ENCODE measurements around the gene GNB1L. TPM values are rescaled to one million over a fixed set of nuclear protein-coding genes. Genes with fewer than 3 reads are reported as not detected.
"Not testable (repeated sequence)": the region's sequence is repeated elsewhere in the genome, so short reads cannot be mapped to it uniquely, and the experiment has no call there.

GNB1L gene
- total RNA-seq, 1 experiment from 2014 or later: 15.8 TPM

DNA sequence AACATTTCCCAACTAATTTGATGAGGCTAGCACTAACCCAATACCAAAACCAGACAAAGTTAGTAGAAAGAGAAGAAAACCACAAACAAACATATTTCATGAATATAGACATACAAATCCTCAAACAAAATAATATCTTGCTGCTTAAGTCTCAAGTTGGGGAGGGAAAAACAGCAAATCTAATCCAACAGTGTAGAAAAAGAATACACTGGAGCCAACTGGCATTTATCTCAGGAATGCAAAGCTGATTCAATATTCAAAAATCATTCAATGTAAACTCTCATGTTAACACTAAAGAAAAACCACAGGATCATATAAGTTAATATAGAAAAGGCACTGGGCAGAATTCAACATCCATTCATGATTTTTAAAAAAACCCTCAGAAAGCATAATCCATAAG is 18.2 kb downstream of the GNB1L start:
- Histone ChIP-seq H3K9me3 (no peaks in the 10 kb centered on the region; the same call in 1 of the 2 replicates), H3K4me3 (ENCODE audit: low read depth, low read length) (no peak overlapping the region), H3K4me1 (peaks cover 16% of the 10 kb centered on the region), H3K36me3 (ENCODE audit: control insufficient read depth, insufficient read depth, low read length) (no peaks in the 10 kb centered on the region), H3K27me3 (replicated peaks; ENCODE audit: control insufficient read depth, insufficient read depth, low read length) (no peaks in the 10 kb centered on the region)
- no peaks in the 10 kb centered on the region for H3K9me3 Mint-ChIP-seq (ENCODE audit: unreplicated experiment)
- peaks cover 11% of the 10 kb centered on the region for H3K4me1 Mint-ChIP-seq (ENCODE audit: low read depth, unreplicated experiment)
- H3K27ac Mint-ChIP-seq (ENCODE audit: unreplicated experiment): no peak overlapping the region
- ChIA-PET CTCF (no interaction called here), POLR2A (no interaction called here)
- H3K27me3 Mint-ChIP-seq (ENCODE audit: insufficient read depth, unreplicated experiment): no peaks in the 10 kb centered on the region
- TF ChIP-seq, protein P1, sequence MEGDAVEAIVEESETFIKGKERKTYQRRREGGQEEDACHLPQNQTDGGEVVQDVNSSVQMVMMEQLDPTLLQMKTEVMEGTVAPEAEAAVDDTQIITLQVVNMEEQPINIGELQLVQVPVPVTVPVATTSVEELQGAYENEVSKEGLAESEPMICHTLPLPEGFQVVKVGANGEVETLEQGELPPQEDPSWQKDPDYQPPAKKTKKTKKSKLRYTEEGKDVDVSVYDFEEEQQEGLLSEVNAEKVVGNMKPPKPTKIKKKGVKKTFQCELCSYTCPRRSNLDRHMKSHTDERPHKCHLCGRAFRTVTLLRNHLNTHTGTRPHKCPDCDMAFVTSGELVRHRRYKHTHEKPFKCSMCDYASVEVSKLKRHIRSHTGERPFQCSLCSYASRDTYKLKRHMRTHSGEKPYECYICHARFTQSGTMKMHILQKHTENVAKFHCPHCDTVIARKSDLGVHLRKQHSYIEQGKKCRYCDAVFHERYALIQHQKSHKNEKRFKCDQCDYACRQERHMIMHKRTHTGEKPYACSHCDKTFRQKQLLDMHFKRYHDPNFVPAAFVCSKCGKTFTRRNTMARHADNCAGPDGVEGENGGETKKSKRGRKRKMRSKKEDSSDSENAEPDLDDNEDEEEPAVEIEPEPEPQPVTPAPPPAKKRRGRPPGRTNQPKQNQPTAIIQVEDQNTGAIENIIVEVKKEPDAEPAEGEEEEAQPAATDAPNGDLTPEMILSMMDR (IDR thresholded peaks at IDR 0.05; ENCODE audit: insufficient read depth in 1 of 2, low read depth in 1 of 2, low read length in 1 of 2, severe bottlenecking in 1 of 2, unreplicated experiment in 1 of 2): no peak
- no peaks in the 10 kb centered on the region for H3K36me3 Mint-ChIP-seq (ENCODE audit: insufficient read depth, unreplicated experiment)
- no TSS peak for BruUV-seq (replicated peaks)
- intact Hi-C loops (cut with micrococcal nuclease; ENCODE audit: unreplicated experiment): no loop called here
- no peak overlapping the region for H3K4me3 Mint-ChIP-seq (ENCODE audit: unreplicated experiment)
- no peak for DNase-seq

DNA sequence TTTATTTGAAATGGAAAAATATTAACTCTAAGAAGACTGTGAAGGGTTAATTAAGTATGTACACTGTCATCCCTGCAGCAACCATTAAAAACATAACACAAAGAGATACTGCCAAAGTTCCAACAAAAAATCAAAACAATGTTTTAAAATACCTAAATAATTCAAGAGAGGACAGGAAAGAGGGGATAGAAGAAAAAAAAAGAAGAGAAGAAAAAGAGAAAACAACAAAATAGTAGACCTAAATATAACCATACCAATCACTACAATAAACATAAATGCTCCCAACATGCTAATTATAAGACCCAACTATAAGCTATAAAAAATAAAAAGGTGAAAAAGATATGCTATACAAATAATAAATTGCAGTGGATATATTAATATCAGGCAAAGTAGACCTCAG is 20.1 kb downstream of the GNB1L start:
- intact Hi-C loops (cut with micrococcal nuclease; ENCODE audit: unreplicated experiment): no loop called here
- H3K27me3 ChIP-seq (replicated peaks; ENCODE audit: control insufficient read depth, insufficient read depth, low read length): no peaks in the 10 kb centered on the region
- POLR2A ChIA-PET: no interaction called here
- H3K27ac Mint-ChIP-seq (ENCODE audit: unreplicated experiment): no peak overlapping the region
- H3K4me3 ChIP-seq (ENCODE audit: low read depth, low read length): no peak overlapping the region
- no peak for DNase-seq
- no peaks in the 10 kb centered on the region for H3K36me3 Mint-ChIP-seq (ENCODE audit: insufficient read depth, unreplicated experiment)
- no peaks in the 10 kb centered on the region for H3K4me1 ChIP-seq
- CTCF ChIA-PET: no interaction called here
- no peaks in the 10 kb centered on the region for H3K36me3 ChIP-seq (ENCODE audit: control insufficient read depth, insufficient read depth, low read length)
- BruUV-seq (replicated peaks): no TSS peak
- TF ChIP-seq, protein P1 (IDR thresholded peaks at IDR 0.05; ENCODE audit: insufficient read depth in 1 of 2, low read depth in 1 of 2, low read length in 1 of 2, severe bottlenecking in 1 of 2, unreplicated experiment in 1 of 2): no peak
- no peaks in the 10 kb centered on the region; the same call in 1 of the 2 replicates for H3K9me3 ChIP-seq
- no peaks in the 10 kb centered on the region for H3K27me3 Mint-ChIP-seq (ENCODE audit: insufficient read depth, unreplicated experiment)
- H3K4me1 Mint-ChIP-seq (ENCODE audit: low read depth, unreplicated experiment): no peaks in the 10 kb centered on the region
- no peak overlapping the region for H3K4me3 Mint-ChIP-seq (ENCODE audit: unreplicated experiment)
- no peaks in the 10 kb centered on the region for H3K9me3 Mint-ChIP-seq (ENCODE audit: unreplicated experiment)

DNA sequence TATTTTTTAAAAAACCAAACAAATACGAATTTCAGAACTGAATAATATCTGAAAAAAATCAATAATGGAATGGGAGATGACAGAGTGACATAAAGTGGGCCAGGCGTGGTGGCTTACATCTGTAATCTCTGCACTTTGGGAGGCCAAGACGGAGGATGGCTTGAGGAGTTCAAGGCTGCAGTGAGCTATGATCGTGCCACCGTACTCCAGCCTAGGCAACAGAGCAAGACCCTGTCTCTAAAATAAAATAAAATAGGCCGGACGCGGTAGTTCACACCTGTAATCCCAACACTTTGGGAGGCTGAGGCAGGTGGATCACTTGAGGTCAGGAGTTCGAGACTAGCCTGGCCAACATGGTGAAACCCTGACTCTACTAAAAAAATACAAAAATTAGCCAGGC is 21.3 kb downstream of the GNB1L start:
- H3K27me3 ChIP-seq (replicated peaks; ENCODE audit: control insufficient read depth, insufficient read depth, low read length); BruUV-seq (replicated peaks); intact Hi-C loops (cut with micrococcal nuclease; ENCODE audit: unreplicated experiment); H3K36me3 ChIP-seq (ENCODE audit: control insufficient read depth, insufficient read depth, low read length); H3K4me3 ChIP-seq (ENCODE audit: low read depth, low read length); CTCF ChIA-PET; DNase-seq; H3K4me1 ChIP-seq; H3K27me3 Mint-ChIP-seq (ENCODE audit: insufficient read depth, unreplicated experiment); H3K9me3 ChIP-seq; H3K4me3 Mint-ChIP-seq (ENCODE audit: unreplicated experiment); H3K27ac Mint-ChIP-seq (ENCODE audit: unreplicated experiment); H3K36me3 Mint-ChIP-seq (ENCODE audit: insufficient read depth, unreplicated experiment); H3K9me3 Mint-ChIP-seq (ENCODE audit: unreplicated experiment); H3K4me1 Mint-ChIP-seq (ENCODE audit: low read depth, unreplicated experiment): not testable (repeated sequence)
- POLR2A ChIA-PET: interaction anchor here (1.2 kb wide), 1 partner anchor 21 kb away, joined by 8 read pairs; no protein-coding TSS in a partner anchor
